Sigmoid colon (tissue), 4 donors: ENCODE results near the gene KIF5A.

Source experiments
- EP300 ChIP-seq, 4 donors: sonication (generic); formaldehyde crosslinking; IDR thresholded peaks; one replicate each; pipeline ENCODE4 v1.6.1; 2017; ENCODE audit warnings: antibody characterized with exemption in 4 of 4
- POLR2A ChIP-seq, 2 donors: fragments of 450-650 bp; IDR thresholded peaks; one replicate each; pipeline ENCODE4 v1.6.1; 2016; ENCODE audit warnings: antibody characterized with exemption in 2 of 2, mild to moderate bottlenecking in 2 of 2, moderate library complexity in 2 of 2
- TF ChIP-seq, protein P1 (sequence below), 4 experiments: fragments of 450-650 bp in 3 of 4; fragments of 200-600 bp in 1 of 4; IDR thresholded peaks; one replicate each; pipeline ENCODE4 v1.5.1; 2016 to 2019; ENCODE audit warnings: antibody characterized with exemption in 4 of 4, mild to moderate bottlenecking in 3 of 4, moderate library complexity in 2 of 4

- TF ChIP-seq, protein P1, sequence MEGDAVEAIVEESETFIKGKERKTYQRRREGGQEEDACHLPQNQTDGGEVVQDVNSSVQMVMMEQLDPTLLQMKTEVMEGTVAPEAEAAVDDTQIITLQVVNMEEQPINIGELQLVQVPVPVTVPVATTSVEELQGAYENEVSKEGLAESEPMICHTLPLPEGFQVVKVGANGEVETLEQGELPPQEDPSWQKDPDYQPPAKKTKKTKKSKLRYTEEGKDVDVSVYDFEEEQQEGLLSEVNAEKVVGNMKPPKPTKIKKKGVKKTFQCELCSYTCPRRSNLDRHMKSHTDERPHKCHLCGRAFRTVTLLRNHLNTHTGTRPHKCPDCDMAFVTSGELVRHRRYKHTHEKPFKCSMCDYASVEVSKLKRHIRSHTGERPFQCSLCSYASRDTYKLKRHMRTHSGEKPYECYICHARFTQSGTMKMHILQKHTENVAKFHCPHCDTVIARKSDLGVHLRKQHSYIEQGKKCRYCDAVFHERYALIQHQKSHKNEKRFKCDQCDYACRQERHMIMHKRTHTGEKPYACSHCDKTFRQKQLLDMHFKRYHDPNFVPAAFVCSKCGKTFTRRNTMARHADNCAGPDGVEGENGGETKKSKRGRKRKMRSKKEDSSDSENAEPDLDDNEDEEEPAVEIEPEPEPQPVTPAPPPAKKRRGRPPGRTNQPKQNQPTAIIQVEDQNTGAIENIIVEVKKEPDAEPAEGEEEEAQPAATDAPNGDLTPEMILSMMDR (IDR thresholded peaks at IDR 0.05), result no peak
- no peak for TF ChIP-seq EP300 (IDR thresholded peaks at IDR 0.05)
- TF ChIP-seq POLR2A (IDR thresholded peaks at IDR 0.05), result no peak
Observed at GRCh38 chr12:57579677-57580465, 30.0 kb downstream of the KIF5A start.
